HepG2 (cell line): Measurements from ENCODE around the gene PALM. TPM values are rescaled to one million over a fixed set of nuclear protein-coding genes. Genes with fewer than 3 reads are reported as not detected.

Experiments used
- AKAP8 ChIP-seq: sonication (generic); formaldehyde crosslinking; IDR thresholded peaks from 2 replicates; pipeline ENCODE4 v1.5.1; 2020; ENCODE audit warnings: mild to moderate bottlenecking, missing genetic modification reagents
- CEBPG ChIP-seq: IDR thresholded peaks from 2 replicates; pipeline ENCODE4 v1.6.1; 2016
- ESRRA ChIP-seq: sonication (generic); formaldehyde crosslinking; IDR thresholded peaks from 2 replicates; pipeline ENCODE4 v1.5.1; 2020; ENCODE audit warnings: mild to moderate bottlenecking, low read depth, missing genetic modification reagents
- FOXK1 ChIP-seq: sonication (generic); formaldehyde crosslinking; IDR thresholded peaks from 2 replicates; pipeline ENCODE4 v1.4.0; 2020; ENCODE audit warnings: low read depth, missing genetic modification reagents, borderline replicate concordance
- GABPA ChIP-seq, 2 experiments: IDR thresholded peaks; 2 replicates each; pipeline ENCODE4 v1.6.1; 2011 to 2016; ENCODE audit warnings: low read depth in 2 of 2, low read length in 1 of 2, missing biosample characterization in 1 of 2, missing genetic modification characterization in 1 of 2
- HOXA9 ChIP-seq: sonication (generic); formaldehyde crosslinking; IDR thresholded peaks from 2 replicates; pipeline ENCODE4 v1.8.1; 2022; ENCODE audit warnings: missing genetic modification reagents, mild to moderate bottlenecking, moderate library complexity, borderline replicate concordance
- IRF2 ChIP-seq: IDR thresholded peaks from 2 replicates; pipeline ENCODE4 v1.6.1; 2018; ENCODE audit warnings: missing genetic modification reagents, missing compliant biosample characterization
- ISX ChIP-seq: sonication (generic); formaldehyde crosslinking; conservative IDR thresholded peaks from 2 replicates; pipeline ENCODE4 v1.5.0; 2020; ENCODE audit warnings: missing genetic modification reagents
- KDM4B ChIP-seq: sonication (generic); formaldehyde crosslinking; IDR thresholded peaks from 2 replicates; pipeline ENCODE4 v1.4.0; 2020; ENCODE audit warnings: missing genetic modification reagents
- MYNN ChIP-seq: sonication (generic); formaldehyde crosslinking; IDR thresholded peaks from 2 replicates; pipeline ENCODE4 v1.4.0; 2020; ENCODE audit warnings: mild to moderate bottlenecking, low read depth, missing genetic modification reagents
- PRPF4 ChIP-seq: fragments of 200-400 bp; formaldehyde crosslinking; IDR thresholded peaks from 2 replicates; pipeline ENCODE4 v1.6.1; 2016; ENCODE audit warnings: low read length, low read depth; ENCODE audit not compliant: poor library complexity, severe bottlenecking
- RBAK ChIP-seq: sonication (generic); formaldehyde crosslinking; IDR thresholded peaks from 2 replicates; pipeline ENCODE4 v1.5.1; 2020; ENCODE audit warnings: mild to moderate bottlenecking, missing genetic modification reagents
- SALL2 ChIP-seq: sonication (generic); formaldehyde crosslinking; IDR thresholded peaks from 2 replicates; pipeline ENCODE4 v1.8.1; 2023; ENCODE audit warnings: mild to moderate bottlenecking, missing genetic modification reagents, inconsistent platforms
- ZFP62 ChIP-seq: sonication (generic); formaldehyde crosslinking; IDR thresholded peaks from 2 replicates; pipeline ENCODE4 v1.4.0; 2020; ENCODE audit warnings: missing genetic modification reagents
- ZNF20 ChIP-seq: sonication (generic); formaldehyde crosslinking; IDR thresholded peaks from 2 replicates; pipeline ENCODE4 v1.4.0; 2020; ENCODE audit warnings: mild to moderate bottlenecking, moderate library complexity, missing genetic modification reagents
- ZNF530 ChIP-seq: sonication (generic); formaldehyde crosslinking; IDR thresholded peaks from 2 replicates; pipeline ENCODE4 v1.5.0; 2020; ENCODE audit warnings: low read depth, mild to moderate bottlenecking, missing genetic modification reagents
- ZNF556 ChIP-seq: sonication (generic); formaldehyde crosslinking; IDR thresholded peaks from 2 replicates; pipeline ENCODE4 v1.4.0; 2020; ENCODE audit warnings: mild to moderate bottlenecking, missing genetic modification reagents, borderline replicate concordance
- ZNF749 ChIP-seq: sonication (generic); formaldehyde crosslinking; IDR thresholded peaks from 2 replicates; pipeline ENCODE4 v1.8.0; 2022; ENCODE audit warnings: mild to moderate bottlenecking, missing genetic modification reagents, moderate library complexity, borderline replicate concordance
- ZNF75D ChIP-seq: sonication (generic); formaldehyde crosslinking; IDR thresholded peaks from 2 replicates; pipeline ENCODE4 v1.8.1; 2023; ENCODE audit warnings: missing genetic modification reagents, mild to moderate bottlenecking, borderline replicate concordance
- polyA plus RNA-seq, 8 experiments: library from polyadenylated mRNA; depleted of rRNA in 3 of 8; stranded (reverse) in 7 of 8; unstranded in 1 of 8; fragments of >200 nt; fragmentation: Illumina TruSeq in 4 of 8; extraction: Trizol in 4 of 8; gene quantifications; 2 replicates each; pipeline versions ENCODE4 v1.2.1 to v1.2.3, GENCODE V29; 2011 to 2016; ENCODE audit warnings: low read depth in 4 of 8, missing spikeins in 1 of 8, mixed read lengths in 1 of 8; ENCODE audit not compliant: insufficient read depth in 1 of 8
- total RNA-seq, 5 experiments: library from RNA; depleted of rRNA; stranded (reverse); fragments of >200 nt; fragmentation: Illumina TruSeq; extraction: Trizol; gene quantifications; 2 replicates each; pipeline ENCODE4 v1.2.3, GENCODE V29; 2016; ENCODE audit warnings: low read depth in 1 of 5
- TF ChIP-seq, protein P1 (sequence below): sonication (generic); formaldehyde crosslinking; IDR thresholded peaks from 2 replicates; pipeline ENCODE4 v1.8.1; 2022; ENCODE audit warnings: low read depth, mild to moderate bottlenecking, missing genetic modification reagents
- TF ChIP-seq, protein P2 (sequence below): sonication (generic); formaldehyde crosslinking; IDR thresholded peaks from 2 replicates; pipeline ENCODE4 v1.4.0; 2020; ENCODE audit warnings: missing genetic modification reagents
- TF ChIP-seq, protein P3 (sequence below): sonication (generic); formaldehyde crosslinking; IDR thresholded peaks from 2 replicates; pipeline ENCODE4 v1.4.0; 2020; ENCODE audit warnings: missing genetic modification reagents, mild to moderate bottlenecking, borderline replicate concordance

The PALM gene
- total and polyA plus RNA-seq, 2 of the 13 experiments (the other 11 are each of a cell fraction or from before 2014, with no cell fraction given): 4.0 to 9.7 TPM

- TF ChIP-seq, protein P1, sequence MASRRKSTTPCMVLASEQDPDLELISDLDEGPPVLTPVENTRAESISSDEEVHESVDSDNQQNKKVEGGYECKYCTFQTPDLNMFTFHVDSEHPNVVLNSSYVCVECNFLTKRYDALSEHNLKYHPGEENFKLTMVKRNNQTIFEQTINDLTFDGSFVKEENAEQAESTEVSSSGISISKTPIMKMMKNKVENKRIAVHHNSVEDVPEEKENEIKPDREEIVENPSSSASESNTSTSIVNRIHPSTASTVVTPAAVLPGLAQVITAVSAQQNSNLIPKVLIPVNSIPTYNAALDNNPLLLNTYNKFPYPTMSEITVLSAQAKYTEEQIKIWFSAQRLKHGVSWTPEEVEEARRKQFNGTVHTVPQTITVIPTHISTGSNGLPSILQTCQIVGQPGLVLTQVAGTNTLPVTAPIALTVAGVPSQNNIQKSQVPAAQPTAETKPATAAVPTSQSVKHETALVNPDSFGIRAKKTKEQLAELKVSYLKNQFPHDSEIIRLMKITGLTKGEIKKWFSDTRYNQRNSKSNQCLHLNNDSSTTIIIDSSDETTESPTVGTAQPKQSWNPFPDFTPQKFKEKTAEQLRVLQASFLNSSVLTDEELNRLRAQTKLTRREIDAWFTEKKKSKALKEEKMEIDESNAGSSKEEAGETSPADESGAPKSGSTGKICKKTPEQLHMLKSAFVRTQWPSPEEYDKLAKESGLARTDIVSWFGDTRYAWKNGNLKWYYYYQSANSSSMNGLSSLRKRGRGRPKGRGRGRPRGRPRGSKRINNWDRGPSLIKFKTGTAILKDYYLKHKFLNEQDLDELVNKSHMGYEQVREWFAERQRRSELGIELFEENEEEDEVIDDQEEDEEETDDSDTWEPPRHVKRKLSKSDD (CRISPR knock-in tag): no peak
- no peak for TF ChIP-seq AKAP8
- TF ChIP-seq KDM4B: no peak
- no peak for TF ChIP-seq HOXA9
- no peak for TF ChIP-seq ZNF20 (CRISPR knock-in tag)
- TF ChIP-seq ZNF530 (CRISPR knock-in tag): no peak
- no peak for TF ChIP-seq ISX (CRISPR knock-in tag)
- TF ChIP-seq ZNF556: no peak
- peak; percentile 60; the same call in 1 of the 2 replicates for TF ChIP-seq ESRRA (CRISPR knock-in tag)
- no peak for TF ChIP-seq PRPF4
- TF ChIP-seq FOXK1 (CRISPR knock-in tag): no peak
- no peak for TF ChIP-seq CEBPG
- TF ChIP-seq, protein P2, sequence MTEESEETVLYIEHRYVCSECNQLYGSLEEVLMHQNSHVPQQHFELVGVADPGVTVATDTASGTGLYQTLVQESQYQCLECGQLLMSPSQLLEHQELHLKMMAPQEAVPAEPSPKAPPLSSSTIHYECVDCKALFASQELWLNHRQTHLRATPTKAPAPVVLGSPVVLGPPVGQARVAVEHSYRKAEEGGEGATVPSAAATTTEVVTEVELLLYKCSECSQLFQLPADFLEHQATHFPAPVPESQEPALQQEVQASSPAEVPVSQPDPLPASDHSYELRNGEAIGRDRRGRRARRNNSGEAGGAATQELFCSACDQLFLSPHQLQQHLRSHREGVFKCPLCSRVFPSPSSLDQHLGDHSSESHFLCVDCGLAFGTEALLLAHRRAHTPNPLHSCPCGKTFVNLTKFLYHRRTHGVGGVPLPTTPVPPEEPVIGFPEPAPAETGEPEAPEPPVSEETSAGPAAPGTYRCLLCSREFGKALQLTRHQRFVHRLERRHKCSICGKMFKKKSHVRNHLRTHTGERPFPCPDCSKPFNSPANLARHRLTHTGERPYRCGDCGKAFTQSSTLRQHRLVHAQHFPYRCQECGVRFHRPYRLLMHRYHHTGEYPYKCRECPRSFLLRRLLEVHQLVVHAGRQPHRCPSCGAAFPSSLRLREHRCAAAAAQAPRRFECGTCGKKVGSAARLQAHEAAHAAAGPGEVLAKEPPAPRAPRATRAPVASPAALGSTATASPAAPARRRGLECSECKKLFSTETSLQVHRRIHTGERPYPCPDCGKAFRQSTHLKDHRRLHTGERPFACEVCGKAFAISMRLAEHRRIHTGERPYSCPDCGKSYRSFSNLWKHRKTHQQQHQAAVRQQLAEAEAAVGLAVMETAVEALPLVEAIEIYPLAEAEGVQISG: no peak
- TF ChIP-seq MYNN: no peak
- TF ChIP-seq ZNF749 (CRISPR knock-in tag): no peak
- no peak for TF ChIP-seq IRF2
- no peak for TF ChIP-seq ZNF75D (CRISPR knock-in tag)
- TF ChIP-seq, protein P3, sequence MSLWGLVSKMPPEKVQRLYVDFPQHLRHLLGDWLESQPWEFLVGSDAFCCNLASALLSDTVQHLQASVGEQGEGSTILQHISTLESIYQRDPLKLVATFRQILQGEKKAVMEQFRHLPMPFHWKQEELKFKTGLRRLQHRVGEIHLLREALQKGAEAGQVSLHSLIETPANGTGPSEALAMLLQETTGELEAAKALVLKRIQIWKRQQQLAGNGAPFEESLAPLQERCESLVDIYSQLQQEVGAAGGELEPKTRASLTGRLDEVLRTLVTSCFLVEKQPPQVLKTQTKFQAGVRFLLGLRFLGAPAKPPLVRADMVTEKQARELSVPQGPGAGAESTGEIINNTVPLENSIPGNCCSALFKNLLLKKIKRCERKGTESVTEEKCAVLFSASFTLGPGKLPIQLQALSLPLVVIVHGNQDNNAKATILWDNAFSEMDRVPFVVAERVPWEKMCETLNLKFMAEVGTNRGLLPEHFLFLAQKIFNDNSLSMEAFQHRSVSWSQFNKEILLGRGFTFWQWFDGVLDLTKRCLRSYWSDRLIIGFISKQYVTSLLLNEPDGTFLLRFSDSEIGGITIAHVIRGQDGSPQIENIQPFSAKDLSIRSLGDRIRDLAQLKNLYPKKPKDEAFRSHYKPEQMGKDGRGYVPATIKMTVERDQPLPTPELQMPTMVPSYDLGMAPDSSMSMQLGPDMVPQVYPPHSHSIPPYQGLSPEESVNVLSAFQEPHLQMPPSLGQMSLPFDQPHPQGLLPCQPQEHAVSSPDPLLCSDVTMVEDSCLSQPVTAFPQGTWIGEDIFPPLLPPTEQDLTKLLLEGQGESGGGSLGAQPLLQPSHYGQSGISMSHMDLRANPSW: no peak
- no peak for TF ChIP-seq ZFP62
- TF ChIP-seq SALL2 (CRISPR knock-in tag): no peak
- TF ChIP-seq RBAK (CRISPR knock-in tag): no peak
- no peak for TF ChIP-seq GABPA (IDR thresholded peaks at IDR 0.05; ENCODE audit: low read depth, low read length)
- no peak for TF ChIP-seq GABPA (CRISPR knock-in tag; IDR thresholded peaks at IDR 0.05; ENCODE audit: low read depth)
Measured at GRCh38 chr19:674282-675151, 34.2 kb upstream of the PALM start (continued).
